HEK293 (cell line): ENCODE results near the gene ITGA4.

Experiments used
- CTCF ChIA-PET: fragments of 350-600 bp; formaldehyde crosslinking; extraction: SDS; loops from one replicate; lab custom pipeline; 2021; ENCODE audit warnings: antibody characterized with exemption; lab: Yijun Ruan, JAX
- POLR2A ChIA-PET: fragments of 300-600 bp; formaldehyde crosslinking; extraction: SDS; loops from one replicate; lab custom pipeline; 2020; ENCODE audit warnings: antibody characterized with exemption, inconsistent platforms; lab: Yijun Ruan, JAX
- H3K27ac ChIP-seq: fragments of 200-500 bp; sonication (Bioruptor generic); 2 replicates; pipeline ENCODE4 v1.5.1; 2014; ENCODE audit warnings: low read depth, low read length, control low read depth, inconsistent platforms; ENCODE audit errors: extremely low read depth
- H3K36me3 ChIP-seq, 2 experiments: fragments of 200-500 bp in 1 of 2; sonication (Bioruptor generic) in 1 of 2; 1 replicate in 1 of 2; 2 replicates in 1 of 2; pipeline ENCODE4 v1.5.1; 2014 to 2017; ENCODE audit warnings: inconsistent platforms in 2 of 2, low read length in 2 of 2; ENCODE audit not compliant: control insufficient read depth in 2 of 2, insufficient read depth in 1 of 2
- H3K4me1 ChIP-seq: fragments of 200-500 bp; sonication (Bioruptor generic); 2 replicates; pipeline ENCODE4 v1.5.1; 2014; ENCODE audit warnings: mild to moderate bottlenecking, low read length, inconsistent platforms; ENCODE audit not compliant: control insufficient read depth, insufficient read depth
- H3K4me3 ChIP-seq: 2 replicates; pipeline ENCODE4 v1.5.1; 2011; ENCODE audit warnings: low read depth, mild to moderate bottlenecking, control low read depth, low read length, moderate library complexity
- H3K9me3 ChIP-seq: fragments of 200-500 bp; sonication (Bioruptor generic); 2 replicates; pipeline ENCODE4 v1.5.1; 2014; ENCODE audit warnings: low read depth, low read length, inconsistent platforms; ENCODE audit not compliant: control insufficient read depth, insufficient read depth
- ATF2 ChIP-seq: fragments of 450-650 bp; formaldehyde crosslinking; IDR thresholded peaks from 2 replicates; pipeline ENCODE4 v1.5.1; 2016; ENCODE audit warnings: missing biosample characterization, missing genetic modification characterization, low read depth
- ELK4 ChIP-seq: IDR thresholded peaks from 2 replicates; pipeline ENCODE4 v1.6.1; 2011; ENCODE audit warnings: mild to moderate bottlenecking, low read depth, low read length, borderline replicate concordance
- KLF9 ChIP-seq: fragments of 450-650 bp; formaldehyde crosslinking; IDR thresholded peaks from 2 replicates; pipeline ENCODE4 v1.5.1; 2016; ENCODE audit warnings: missing biosample characterization, missing genetic modification characterization, low read depth
- MEIS1 ChIP-seq: sonication (generic); formaldehyde crosslinking; IDR thresholded peaks from 2 replicates; pipeline ENCODE4 v1.8.1; 2022; ENCODE audit warnings: missing genetic modification reagents, mild to moderate bottlenecking, borderline replicate concordance
- OVOL3 ChIP-seq: fragments of 450-650 bp; formaldehyde crosslinking; IDR thresholded peaks from 2 replicates; pipeline ENCODE4 v1.5.1; 2016; ENCODE audit warnings: missing biosample characterization, missing genetic modification characterization
- TCF7L2 ChIP-seq: IDR thresholded peaks from 2 replicates; pipeline ENCODE4 v1.6.1; 2011; ENCODE audit warnings: low read depth, mild to moderate bottlenecking, inconsistent platforms, low read length, moderate library complexity, borderline replicate concordance
- TRIM28 ChIP-seq: IDR thresholded peaks from 2 replicates; pipeline ENCODE4 v1.6.1; 2011; ENCODE audit warnings: low read length, control low read depth, borderline replicate concordance
- WT1 ChIP-seq: fragments of 450-650 bp; formaldehyde crosslinking; IDR thresholded peaks from 2 replicates; pipeline ENCODE4 v1.5.1; 2016; ENCODE audit warnings: missing biosample characterization, missing genetic modification characterization
- ZBTB20 ChIP-seq: fragments of 450-650 bp; formaldehyde crosslinking; IDR thresholded peaks from 2 replicates; pipeline ENCODE4 v1.5.1; 2016; ENCODE audit warnings: missing biosample characterization, missing genetic modification characterization
- ZBTB7A ChIP-seq: fragments of 450-650 bp; formaldehyde crosslinking; IDR thresholded peaks from 2 replicates; pipeline ENCODE4 v1.5.1; 2016; ENCODE audit warnings: low read depth, missing biosample characterization, missing genetic modification characterization
- ZNF16 ChIP-seq: fragments of 450-650 bp; formaldehyde crosslinking; IDR thresholded peaks from 2 replicates; pipeline ENCODE4 v1.5.1; 2016; ENCODE audit warnings: low read depth, missing biosample characterization, missing genetic modification characterization
- ZNF174 ChIP-seq: fragments of 450-650 bp; formaldehyde crosslinking; IDR thresholded peaks from 2 replicates; pipeline ENCODE4 v1.5.0; 2017; ENCODE audit warnings: missing biosample characterization, mild to moderate bottlenecking, missing genetic modification characterization
- ZNF2 ChIP-seq: fragments of 450-650 bp; formaldehyde crosslinking; IDR thresholded peaks from 2 replicates; pipeline ENCODE4 v1.5.1; 2016; ENCODE audit warnings: missing biosample characterization, missing genetic modification characterization
- ZNF239 ChIP-seq: fragments of 450-650 bp; formaldehyde crosslinking; IDR thresholded peaks from 2 replicates; pipeline ENCODE4 v1.5.1; 2016; ENCODE audit warnings: missing biosample characterization, missing genetic modification characterization
- ZNF24 ChIP-seq: fragments of 450-650 bp; formaldehyde crosslinking; IDR thresholded peaks from 2 replicates; pipeline ENCODE4 v1.5.1; 2016; ENCODE audit warnings: missing biosample characterization, missing genetic modification characterization
- ZNF473 ChIP-seq: fragments of 450-650 bp; formaldehyde crosslinking; IDR thresholded peaks from 2 replicates; pipeline ENCODE4 v1.5.1; 2017; ENCODE audit warnings: missing biosample characterization, missing genetic modification characterization
- ZNF549 ChIP-seq: fragments of 450-650 bp; IDR thresholded peaks from 2 replicates; pipeline ENCODE4 v1.5.1; 2018; ENCODE audit warnings: missing biosample characterization, missing genetic modification characterization, mild to moderate bottlenecking, inconsistent platforms, moderate library complexity
- ZNF561 ChIP-seq: fragments of 450-650 bp; IDR thresholded peaks from 2 replicates; pipeline ENCODE4 v1.5.1; 2018; ENCODE audit warnings: missing biosample characterization, missing genetic modification characterization, borderline replicate concordance
- ZNF580 ChIP-seq: fragments of 450-650 bp; formaldehyde crosslinking; IDR thresholded peaks from 2 replicates; pipeline ENCODE4 v1.5.1; 2016; ENCODE audit warnings: missing biosample characterization, missing genetic modification characterization
- ZNF596 ChIP-seq: fragments of 450-650 bp; IDR thresholded peaks from 2 replicates; pipeline ENCODE4 v1.5.0; 2018; ENCODE audit warnings: missing biosample characterization, mild to moderate bottlenecking, missing genetic modification characterization, moderate library complexity
- ZNF660 ChIP-seq: fragments of 450-650 bp; IDR thresholded peaks from 2 replicates; pipeline ENCODE4 v1.5.1; 2018; ENCODE audit warnings: missing biosample characterization, mild to moderate bottlenecking, missing genetic modification characterization
- ZNF692 ChIP-seq: fragments of 450-650 bp; formaldehyde crosslinking; IDR thresholded peaks from 2 replicates; pipeline ENCODE4 v1.5.1; 2016; ENCODE audit warnings: missing biosample characterization, missing genetic modification characterization
- ZNF701 ChIP-seq: fragments of 450-650 bp; formaldehyde crosslinking; IDR thresholded peaks from 2 replicates; pipeline ENCODE4 v1.5.1; 2016; ENCODE audit warnings: missing biosample characterization, missing genetic modification characterization
- ZNF747 ChIP-seq: fragments of 450-650 bp; formaldehyde crosslinking; IDR thresholded peaks from 2 replicates; pipeline ENCODE4 v1.5.1; 2016; ENCODE audit warnings: missing biosample characterization, missing genetic modification characterization
- ZNF792 ChIP-seq: fragments of 450-650 bp; formaldehyde crosslinking; IDR thresholded peaks from 2 replicates; pipeline ENCODE4 v1.5.1; 2016; ENCODE audit warnings: missing biosample characterization, missing genetic modification characterization
- ZXDB ChIP-seq: fragments of 450-650 bp; formaldehyde crosslinking; IDR thresholded peaks from 2 replicates; pipeline ENCODE4 v1.5.1; 2016; ENCODE audit warnings: missing biosample characterization, missing genetic modification characterization

The ITGA4 gene

GRCh38 chr2:181471226-181471625, 14.0 kb downstream of the ITGA4 start:
- no peak overlapping the region for H3K4me3 ChIP-seq
- TF ChIP-seq ZBTB7A (tag by site-specific recombination) (no peak), ATF2 (tag by site-specific recombination) (0 out of 2 replicates have a peak, but pooled peaks have one; percentile 4), ZNF660 (tag by site-specific recombination) (no peak), TCF7L2 (no peak)
- TF ChIP-seq, all 188 proteins: peak for 1
- POLR2A ChIA-PET = no interaction called here
- Histone ChIP-seq H3K9me3 (no peaks in the 10 kb centered on the region), H3K4me1 (peaks cover 4% of the 10 kb centered on the region), H3K27ac (no peak overlapping the region), H3K36me3 (no peaks in the 10 kb centered on the region)
- CTCF ChIA-PET = interaction anchor here (1.5 kb wide), 1 partner anchor 244 kb away, joined by 8 read pairs; no protein-coding TSS in a partner anchor

GRCh38 chr2:181471783-181472182, 14.6 kb downstream of the ITGA4 start:
- no peak overlapping the region for H3K27ac ChIP-seq
- no peaks in the 10 kb centered on the region for H3K36me3 ChIP-seq
- peaks cover 4% of the 10 kb centered on the region for H3K4me1 ChIP-seq
- no peak overlapping the region for H3K4me3 ChIP-seq
- CTCF ChIA-PET = interaction anchor here (0.5 kb wide), 1 partner anchor 232 kb away, joined by 3 read pairs; no protein-coding TSS in a partner anchor
- TF ChIP-seq ZXDB (tag by site-specific recombination) (no peak), ZNF174 (tag by site-specific recombination) (no peak), ZNF701 (no peak), ZNF549 (no peak), ZBTB20 (tag by site-specific recombination) (no peak), ZNF473 (tag by site-specific recombination) (no peak)
- POLR2A ChIA-PET = no interaction called here
- no peaks in the 10 kb centered on the region for H3K9me3 ChIP-seq

- no peaks in the 10 kb centered on the region for H3K9me3 ChIP-seq
- CTCF ChIA-PET = no interaction called here
- no peak overlapping the region for H3K4me3 ChIP-seq
- POLR2A ChIA-PET = no interaction called here
- peaks cover 4% of the 10 kb centered on the region for H3K4me1 ChIP-seq
- H3K36me3 ChIP-seq = no peaks in the 10 kb centered on the region
- TF ChIP-seq TRIM28 (no peak), ELK4 (no peak), MEIS1 (CRISPR knock-in tag) (no peak), ZNF24 (tag by site-specific recombination) (no peak), WT1 (tag by site-specific recombination) (no peak), ZNF792 (tag by site-specific recombination) (no peak), ZNF747 (tag by site-specific recombination) (no peak), ZNF692 (tag by site-specific recombination) (no peak), ZNF561 (tag by site-specific recombination) (no peak), ZNF2 (tag by site-specific recombination) (no peak), OVOL3 (tag by site-specific recombination) (no peak), ZNF596 (tag by site-specific recombination) (no peak), ATF2 (tag by site-specific recombination) (no peak), ZNF580 (tag by site-specific recombination) (no peak), KLF9 (tag by site-specific recombination) (no peak), ZNF239 (tag by site-specific recombination) (no peak), ZNF16 (tag by site-specific recombination) (no peak)
- no peak overlapping the region for H3K27ac ChIP-seq
Observed at GRCh38 chr2:181472990-181473389, 15.8 kb downstream of the ITGA4 start.
